ENCODE data around the gene PARD6G. TPM values are rescaled to one million over a fixed set of nuclear protein-coding genes. Genes with fewer than 3 reads are reported as not detected.

The PARD6G gene
- total RNA-seq, 1 donor from 2014 or later = 18.9 TPM

DNA sequence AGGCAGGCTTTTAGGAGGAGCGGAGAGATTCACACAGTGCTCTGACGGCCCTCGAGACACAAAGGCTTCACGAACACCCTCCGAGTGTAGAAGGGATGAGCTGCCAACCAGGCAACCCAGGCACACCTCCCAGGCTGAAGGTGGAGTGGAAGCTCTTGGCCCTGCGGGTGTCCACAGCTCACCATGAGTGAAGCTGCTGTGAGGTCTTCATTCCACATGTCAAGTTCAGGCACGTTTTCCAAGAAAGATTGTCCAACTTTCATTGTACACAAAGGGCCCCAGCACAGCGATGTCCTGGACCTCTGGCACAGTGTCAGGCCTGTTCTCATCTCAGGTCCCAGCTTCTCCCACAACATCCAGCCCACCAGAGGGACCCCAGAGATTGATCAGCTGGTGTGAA lies 13.4 kb downstream of the PARD6G start:
- H3K4me3 Mint-ChIP-seq (ENCODE audit: unreplicated experiment) = no peak overlapping the region
- DNase-seq (ENCODE audit: extremely low spot score, unreplicated experiment) = peak; percentile 53

DNA sequence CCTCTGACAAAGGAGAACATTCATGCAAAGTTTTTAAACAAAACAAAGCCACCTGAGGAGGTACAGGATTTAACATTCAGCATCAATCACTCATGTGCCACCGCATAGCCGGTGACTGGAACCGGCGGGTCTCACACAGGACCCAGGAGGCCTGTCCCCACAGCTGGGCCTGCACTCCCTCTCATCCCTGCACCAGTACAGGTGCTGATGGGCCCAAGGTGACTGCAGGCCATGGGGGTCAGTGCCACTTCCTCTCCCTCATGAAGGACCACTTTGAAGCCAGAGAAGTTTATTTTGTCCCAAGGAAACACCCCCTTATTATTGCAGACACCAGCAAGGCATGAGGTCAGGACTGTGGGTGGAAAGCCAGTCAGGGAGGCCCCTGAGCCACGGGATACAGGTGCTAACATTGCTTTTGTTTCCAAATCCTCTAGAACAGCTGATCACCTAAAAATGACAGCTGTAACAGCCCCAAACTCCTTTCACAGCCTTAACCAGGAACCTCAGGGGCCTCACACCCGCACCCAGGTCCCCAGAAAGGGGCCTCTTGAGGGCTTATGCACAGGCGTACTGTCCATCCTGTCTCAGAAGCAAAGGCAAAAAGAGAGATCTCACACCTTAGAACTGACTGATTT lies 14.0 kb downstream of the PARD6G start:
- TF ChIP-seq, protein P1, sequence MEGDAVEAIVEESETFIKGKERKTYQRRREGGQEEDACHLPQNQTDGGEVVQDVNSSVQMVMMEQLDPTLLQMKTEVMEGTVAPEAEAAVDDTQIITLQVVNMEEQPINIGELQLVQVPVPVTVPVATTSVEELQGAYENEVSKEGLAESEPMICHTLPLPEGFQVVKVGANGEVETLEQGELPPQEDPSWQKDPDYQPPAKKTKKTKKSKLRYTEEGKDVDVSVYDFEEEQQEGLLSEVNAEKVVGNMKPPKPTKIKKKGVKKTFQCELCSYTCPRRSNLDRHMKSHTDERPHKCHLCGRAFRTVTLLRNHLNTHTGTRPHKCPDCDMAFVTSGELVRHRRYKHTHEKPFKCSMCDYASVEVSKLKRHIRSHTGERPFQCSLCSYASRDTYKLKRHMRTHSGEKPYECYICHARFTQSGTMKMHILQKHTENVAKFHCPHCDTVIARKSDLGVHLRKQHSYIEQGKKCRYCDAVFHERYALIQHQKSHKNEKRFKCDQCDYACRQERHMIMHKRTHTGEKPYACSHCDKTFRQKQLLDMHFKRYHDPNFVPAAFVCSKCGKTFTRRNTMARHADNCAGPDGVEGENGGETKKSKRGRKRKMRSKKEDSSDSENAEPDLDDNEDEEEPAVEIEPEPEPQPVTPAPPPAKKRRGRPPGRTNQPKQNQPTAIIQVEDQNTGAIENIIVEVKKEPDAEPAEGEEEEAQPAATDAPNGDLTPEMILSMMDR (IDR thresholded peaks at IDR 0.05) = no peak
- no peak overlapping the region for H3K27ac Mint-ChIP-seq (ENCODE audit: unreplicated experiment)
- H3K4me1 Mint-ChIP-seq (ENCODE audit: unreplicated experiment) = no peaks in the 10 kb centered on the region
- H3K4me3 Mint-ChIP-seq (ENCODE audit: unreplicated experiment) = no peak overlapping the region
- H3K27me3 Mint-ChIP-seq (ENCODE audit: unreplicated experiment) = peaks cover 5% of the 10 kb centered on the region
- H3K36me3 Mint-ChIP-seq (ENCODE audit: unreplicated experiment) = no peaks in the 10 kb centered on the region
- DNase-seq (ENCODE audit: extremely low spot score, unreplicated experiment) = peak; percentile 69
- no peaks in the 10 kb centered on the region for H3K9me3 Mint-ChIP-seq (ENCODE audit: unreplicated experiment)

More for the DNA sequence above, 13.4 kb downstream of the PARD6G start:
- TF ChIP-seq, protein P1 (IDR thresholded peaks at IDR 0.05) = no peak
- H3K27ac Mint-ChIP-seq (ENCODE audit: unreplicated experiment) = no peak overlapping the region
- H3K27me3 Mint-ChIP-seq (ENCODE audit: unreplicated experiment) = peaks cover 5% of the 10 kb centered on the region
- no peaks in the 10 kb centered on the region for H3K36me3 Mint-ChIP-seq (ENCODE audit: unreplicated experiment)
- H3K9me3 Mint-ChIP-seq (ENCODE audit: unreplicated experiment) = no peaks in the 10 kb centered on the region
- H3K4me1 Mint-ChIP-seq (ENCODE audit: unreplicated experiment) = no peaks in the 10 kb centered on the region

DNA sequence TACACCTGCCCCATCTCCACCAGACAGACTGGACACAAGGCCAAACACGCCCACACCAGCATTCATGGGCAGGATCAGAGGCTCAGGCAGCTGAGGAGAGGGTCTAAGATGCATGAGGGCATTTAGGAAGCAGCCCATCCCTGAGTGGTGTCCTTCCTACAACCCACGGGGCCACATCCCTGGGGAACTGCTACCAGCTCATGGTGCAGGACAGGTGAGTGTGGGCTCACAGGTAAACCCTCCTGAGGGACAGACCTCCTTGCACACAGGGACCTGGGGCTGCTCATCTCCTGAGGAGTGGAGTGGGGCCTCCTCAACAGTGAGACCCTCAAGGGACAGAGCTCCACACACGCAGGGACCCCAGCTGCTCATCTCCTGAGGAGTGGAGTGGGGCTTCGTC lies 14.6 kb downstream of the PARD6G start:
- peaks cover 5% of the 10 kb centered on the region for H3K27me3 Mint-ChIP-seq (ENCODE audit: unreplicated experiment)
- no peaks in the 10 kb centered on the region for H3K36me3 Mint-ChIP-seq (ENCODE audit: unreplicated experiment)
- no peak overlapping the region for H3K27ac Mint-ChIP-seq (ENCODE audit: unreplicated experiment)
- peak; percentile 67 for DNase-seq (ENCODE audit: extremely low spot score, unreplicated experiment)
- no peaks in the 10 kb centered on the region for H3K9me3 Mint-ChIP-seq (ENCODE audit: unreplicated experiment)
- TF ChIP-seq, protein P1 (IDR thresholded peaks at IDR 0.05) = no peak
- H3K4me1 Mint-ChIP-seq (ENCODE audit: unreplicated experiment) = no peaks in the 10 kb centered on the region
- no peak overlapping the region for H3K4me3 Mint-ChIP-seq (ENCODE audit: unreplicated experiment)

DNA sequence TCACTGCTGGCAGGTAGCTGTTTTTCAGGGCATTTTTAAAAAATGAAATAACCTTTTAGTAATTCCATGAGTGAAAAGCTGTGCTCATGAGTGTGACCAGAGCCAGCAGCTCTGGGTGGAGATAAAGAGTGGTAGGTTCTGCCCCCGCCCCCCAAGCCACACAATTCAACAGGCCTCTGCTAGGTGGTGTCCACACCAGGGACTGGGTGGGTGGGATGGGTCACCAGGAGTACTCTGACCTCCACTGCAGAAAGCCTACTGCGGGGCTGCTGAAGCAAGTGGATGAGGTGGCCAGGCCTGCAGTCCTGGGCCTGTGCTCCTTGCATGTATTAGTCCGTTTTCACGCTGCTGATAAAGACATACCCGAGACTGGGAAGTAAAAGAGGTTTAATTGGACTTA lies 15.3 kb downstream of the PARD6G start:
- Mint-ChIP-seq H3K27me3 (ENCODE audit: unreplicated experiment) (peaks cover 5% of the 10 kb centered on the region), H3K4me3 (ENCODE audit: unreplicated experiment) (no peak overlapping the region), H3K27ac (ENCODE audit: unreplicated experiment) (no peak overlapping the region), H3K36me3 (ENCODE audit: unreplicated experiment) (no peaks in the 10 kb centered on the region), H3K4me1 (ENCODE audit: unreplicated experiment) (no peaks in the 10 kb centered on the region), H3K9me3 (ENCODE audit: unreplicated experiment) (no peaks in the 10 kb centered on the region)
- peak; percentile 54 for DNase-seq (ENCODE audit: extremely low spot score, unreplicated experiment)
- TF ChIP-seq, protein P1 (IDR thresholded peaks at IDR 0.05) = no peak

DNA sequence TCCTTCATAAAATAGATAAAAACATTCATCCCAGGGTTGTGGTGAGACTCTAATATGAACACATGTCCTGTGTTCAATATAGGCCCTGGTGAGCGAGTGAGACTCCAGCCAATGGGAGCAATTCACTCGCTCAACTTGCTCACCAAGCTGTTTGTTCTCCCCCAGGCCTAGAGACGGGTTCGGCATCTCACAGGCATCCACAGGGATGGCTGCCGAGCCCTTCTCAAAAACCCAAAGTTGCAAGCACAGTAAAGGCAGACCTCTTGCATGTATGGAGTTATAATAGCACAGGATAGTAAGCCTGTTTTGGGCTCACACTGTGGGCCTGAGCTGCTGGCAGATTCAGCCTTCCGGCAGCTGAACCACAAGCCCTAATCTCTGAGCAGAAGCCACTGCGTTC lies 15.7 kb downstream of the PARD6G start:
- Mint-ChIP-seq H3K4me3 (ENCODE audit: unreplicated experiment) (no peak overlapping the region), H3K36me3 (ENCODE audit: unreplicated experiment) (no peaks in the 10 kb centered on the region), H3K4me1 (ENCODE audit: unreplicated experiment) (peaks cover 2% of the 10 kb centered on the region), H3K27me3 (ENCODE audit: unreplicated experiment) (peaks cover 5% of the 10 kb centered on the region), H3K27ac (ENCODE audit: unreplicated experiment) (no peak overlapping the region), H3K9me3 (ENCODE audit: unreplicated experiment) (no peaks in the 10 kb centered on the region)
- DNase-seq (ENCODE audit: extremely low spot score, unreplicated experiment) = peak; percentile 67
- TF ChIP-seq, protein P1 (IDR thresholded peaks at IDR 0.05) = no peak
